ENCODE measurements around the gene PDE7B. TPM values are rescaled to one million over a fixed set of nuclear protein-coding genes. Genes with fewer than 3 reads are reported as not detected.

PDE7B gene
- 20.4 and 27.1 TPM in 2 replicates for total RNA-seq (2014; rRNA removed; shearing (Covaris generic))
- 8.5 and 11.3 TPM in 2 replicates for polyA plus RNA-seq (2014; cell fraction: nucleus; rRNA removed)

- peak; percentile 92 for DNase-seq (ENCODE audit: extremely low read depth, low read depth)
Observed at GRCh38 chr6:135851442-135852271, at the start of gene PDE7B. TSS of gene PDE7B (plus strand) at chr6:135851701.

- no peak for DNase-seq (ENCODE audit: extremely low read depth, low read depth)
Observed at GRCh38 chr6:135801755-135802465, 49.6 kb upstream of the PDE7B start.

- DNase-seq (ENCODE audit: extremely low read depth, low read depth) = no peak
Observed at GRCh38 chr6:135810486-135810885, 41.0 kb upstream of the PDE7B start.

GRCh38 chr6:135811170-135811569, 40.3 kb upstream of the PDE7B start:
- no peak for DNase-seq (ENCODE audit: extremely low read depth, low read depth)

GRCh38 chr6:135811644-135812526, 39.6 kb upstream of the PDE7B start:
- peak; percentile 96 for DNase-seq (ENCODE audit: extremely low read depth, low read depth)

GRCh38 chr6:135813401-135813800, 38.1 kb upstream of the PDE7B start:
- DNase-seq (ENCODE audit: extremely low read depth, low read depth) = peak; percentile 81

- DNase-seq (ENCODE audit: extremely low read depth, low read depth) = no peak
Observed at GRCh38 chr6:135814043-135814442, 37.5 kb upstream of the PDE7B start.

GRCh38 chr6:135815216-135815615, 36.3 kb upstream of the PDE7B start:
- no peak for DNase-seq (ENCODE audit: extremely low read depth, low read depth)

- no peak for DNase-seq (ENCODE audit: extremely low read depth, low read depth)
Observed at GRCh38 chr6:135817035-135817434, 34.5 kb upstream of the PDE7B start.

- no peak for DNase-seq (ENCODE audit: extremely low read depth, low read depth)
Observed at GRCh38 chr6:135819665-135820064, 31.8 kb upstream of the PDE7B start.

- no peak for DNase-seq (ENCODE audit: extremely low read depth, low read depth)
Observed at GRCh38 chr6:135820340-135820739, 31.2 kb upstream of the PDE7B start.

GRCh38 chr6:135823851-135824250, 27.6 kb upstream of the PDE7B start:
- no peak for DNase-seq (ENCODE audit: extremely low read depth, low read depth)

GRCh38 chr6:135826236-135826804, 25.2 kb upstream of the PDE7B start:
- DNase-seq (ENCODE audit: extremely low read depth, low read depth) = no peak

- DNase-seq (ENCODE audit: extremely low read depth, low read depth) = no peak
Observed at GRCh38 chr6:135828021-135828420, 23.5 kb upstream of the PDE7B start.

- DNase-seq (ENCODE audit: extremely low read depth, low read depth) = no peak
Observed at GRCh38 chr6:135830452-135830881, 21.0 kb upstream of the PDE7B start.

- no peak for DNase-seq (ENCODE audit: extremely low read depth, low read depth)
Observed at GRCh38 chr6:135831016-135831415, 20.5 kb upstream of the PDE7B start.

- no peak for DNase-seq (ENCODE audit: extremely low read depth, low read depth)
Observed at GRCh38 chr6:135832166-135832565, 19.3 kb upstream of the PDE7B start.

GRCh38 chr6:135833771-135834170, 17.7 kb upstream of the PDE7B start:
- DNase-seq (ENCODE audit: extremely low read depth, low read depth) = no peak

- no peak for DNase-seq (ENCODE audit: extremely low read depth, low read depth)
Observed at GRCh38 chr6:135837735-135838449, 13.6 kb upstream of the PDE7B start.

- no peak for DNase-seq (ENCODE audit: extremely low read depth, low read depth)
Observed at GRCh38 chr6:135839121-135839520, 12.4 kb upstream of the PDE7B start.
